Measurements from ENCODE around the gene UROD. TPM values are rescaled to one million over a fixed set of nuclear protein-coding genes. Genes with fewer than 3 reads are reported as not detected.
A peak's percentile ranks its signal among the peaks of the same experiment; 100 is the strongest.
"Not testable (repeated sequence)": the region's sequence is repeated elsewhere in the genome, so short reads cannot be mapped to it uniquely, and the experiment has no call there.

The UROD gene
- total RNA-seq (2014; rRNA removed; shearing (Covaris generic); ENCODE audit: low replicate concordance) = 72.7 and 112 TPM in 2 replicates

DNA sequence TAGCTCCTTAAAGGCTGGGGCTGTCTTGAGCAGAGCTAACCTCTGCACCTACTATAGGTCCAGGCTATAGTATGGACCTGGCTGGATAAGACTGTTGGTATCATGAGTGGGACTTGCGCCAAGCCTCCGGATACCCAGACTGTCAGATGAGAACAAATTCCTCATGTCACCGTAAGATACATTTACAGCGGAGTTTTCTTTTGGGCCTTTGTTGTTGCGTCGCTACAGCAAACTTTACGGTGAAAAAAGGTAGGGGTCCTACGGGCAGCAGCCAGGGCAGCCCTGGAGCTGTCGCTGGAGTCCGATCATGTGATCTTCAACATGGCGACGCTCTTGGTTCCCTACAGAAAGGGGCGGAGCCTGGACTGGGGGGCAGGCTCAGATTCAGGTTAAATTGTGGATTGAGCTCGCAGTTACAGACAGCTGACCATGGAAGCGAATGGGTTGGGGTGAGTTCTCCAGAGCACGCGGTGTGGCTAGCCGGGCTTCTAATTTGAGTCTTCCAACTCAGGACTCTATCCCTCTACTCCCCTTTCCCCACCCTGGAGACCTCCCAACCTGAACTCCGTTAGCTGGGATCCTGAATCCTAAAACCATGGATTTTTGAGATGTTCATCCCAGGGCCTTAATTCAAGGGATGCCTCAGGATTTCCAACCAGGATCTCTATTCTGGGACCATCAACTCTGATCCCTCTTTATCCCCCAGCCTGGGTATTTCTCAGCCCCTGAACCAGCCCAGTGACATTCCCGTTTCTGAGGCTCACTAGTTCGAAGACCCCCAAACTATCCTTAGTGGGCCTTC lies at the start of gene UROD:
UROD (plus strand) TSS at position 418 of the 802 bp plus-strand sequence; CDS start at position 430, 12 bp downstream.
- in situ Hi-C loops (cut with HindIII; ENCODE audit: low pct_unique_long_range_greater_than_20kb, low sequenced_read_pairs) = no loop called here

DNA sequence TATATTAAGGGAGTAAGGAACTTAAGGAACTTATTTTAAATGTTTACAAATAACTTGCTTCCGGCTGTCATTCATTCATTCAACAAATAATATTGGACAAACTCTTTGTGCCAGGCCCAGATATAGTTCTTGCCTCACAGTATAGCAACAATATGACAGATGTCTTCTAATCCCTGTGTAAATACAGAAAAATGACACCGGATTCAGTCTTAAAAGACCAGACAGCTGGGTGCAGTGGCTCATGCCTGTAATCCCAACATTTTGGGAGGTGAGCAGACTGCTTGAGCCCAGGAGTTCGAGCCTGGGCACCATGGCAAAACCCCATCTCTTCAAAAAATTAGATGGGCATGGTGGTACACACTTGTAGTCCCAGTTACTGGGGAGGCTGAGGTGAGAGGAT lies 49.3 kb upstream of the UROD start:
- DNase-seq (ENCODE audit: low read depth) = no peak
- in situ Hi-C loops (cut with HindIII; ENCODE audit: low pct_unique_long_range_greater_than_20kb, low sequenced_read_pairs) = no loop called here

More for the DNA sequence above, at the start of gene UROD:
- DNase-seq (ENCODE audit: low read depth) = peak; percentile 91

DNA sequence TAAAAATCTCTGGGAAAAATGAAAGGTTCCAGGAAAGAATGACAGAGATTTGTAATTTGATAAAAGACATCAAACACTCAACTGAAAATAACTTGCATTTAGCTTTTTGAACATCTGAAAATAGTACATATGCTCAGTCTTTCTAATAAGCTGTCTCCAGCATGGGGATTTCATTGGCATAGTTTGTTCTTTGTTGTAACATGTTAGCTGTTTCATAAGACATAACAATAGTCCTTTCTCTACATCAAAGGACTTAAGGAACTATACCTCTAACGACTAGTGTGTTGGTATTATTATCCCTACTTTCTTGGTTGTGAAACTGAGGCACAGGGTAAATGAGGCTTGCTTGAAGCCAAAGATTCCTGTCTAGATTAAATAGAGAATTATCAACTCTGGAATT lies 47.7 kb upstream of the UROD start:
- DNase-seq (ENCODE audit: low read depth) = no peak
- in situ Hi-C loops (cut with HindIII; ENCODE audit: low pct_unique_long_range_greater_than_20kb, low sequenced_read_pairs) = no loop called here

GRCh38 chr1:44970317-44970716 lies 41.7 kb upstream of the UROD start:
- no peak for DNase-seq (ENCODE audit: low read depth)
- in situ Hi-C loops (cut with HindIII; ENCODE audit: low pct_unique_long_range_greater_than_20kb, low sequenced_read_pairs) = no loop called here

GRCh38 chr1:44973645-44974044 lies 38.4 kb upstream of the UROD start:
- in situ Hi-C loops (cut with HindIII; ENCODE audit: low pct_unique_long_range_greater_than_20kb, low sequenced_read_pairs) = no loop called here
- no peak for DNase-seq (ENCODE audit: low read depth)

DNA sequence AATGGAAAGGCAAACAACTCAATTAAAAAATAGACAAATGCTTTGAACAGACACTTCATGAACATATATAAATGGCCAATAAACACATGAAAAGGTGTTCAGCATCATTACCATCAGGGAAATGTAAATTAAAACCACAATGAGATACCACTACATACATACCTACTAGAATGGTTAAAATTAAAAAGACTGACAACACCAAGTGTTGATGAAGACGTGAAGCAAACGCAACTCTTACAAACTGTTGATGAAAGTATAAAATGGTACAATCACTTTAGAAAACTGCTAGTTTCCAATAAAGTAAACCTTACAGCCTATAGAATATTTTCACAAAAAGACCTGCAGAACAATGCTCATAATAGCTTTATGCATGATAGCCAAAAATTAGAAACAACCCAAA lies 35.8 kb upstream of the UROD start:
- no peak for DNase-seq (ENCODE audit: low read depth)
- in situ Hi-C loops (cut with HindIII; ENCODE audit: low pct_unique_long_range_greater_than_20kb, low sequenced_read_pairs) = no loop called here

GRCh38 chr1:44977372-44977771 lies 34.7 kb upstream of the UROD start:
- DNase-seq (ENCODE audit: low read depth); in situ Hi-C loops (cut with HindIII; ENCODE audit: low pct_unique_long_range_greater_than_20kb, low sequenced_read_pairs): not testable (repeated sequence)

- in situ Hi-C loops (cut with HindIII; ENCODE audit: low pct_unique_long_range_greater_than_20kb, low sequenced_read_pairs) = no loop called here
- DNase-seq (ENCODE audit: low read depth) = no peak
Measured at GRCh38 chr1:44985747-44986359, 26.2 kb upstream of the UROD start.

GRCh38 chr1:44988531-44989156 lies 23.4 kb upstream of the UROD start:
- in situ Hi-C loops (cut with HindIII; ENCODE audit: low pct_unique_long_range_greater_than_20kb, low sequenced_read_pairs) = no loop called here
- DNase-seq (ENCODE audit: low read depth) = no peak

DNA sequence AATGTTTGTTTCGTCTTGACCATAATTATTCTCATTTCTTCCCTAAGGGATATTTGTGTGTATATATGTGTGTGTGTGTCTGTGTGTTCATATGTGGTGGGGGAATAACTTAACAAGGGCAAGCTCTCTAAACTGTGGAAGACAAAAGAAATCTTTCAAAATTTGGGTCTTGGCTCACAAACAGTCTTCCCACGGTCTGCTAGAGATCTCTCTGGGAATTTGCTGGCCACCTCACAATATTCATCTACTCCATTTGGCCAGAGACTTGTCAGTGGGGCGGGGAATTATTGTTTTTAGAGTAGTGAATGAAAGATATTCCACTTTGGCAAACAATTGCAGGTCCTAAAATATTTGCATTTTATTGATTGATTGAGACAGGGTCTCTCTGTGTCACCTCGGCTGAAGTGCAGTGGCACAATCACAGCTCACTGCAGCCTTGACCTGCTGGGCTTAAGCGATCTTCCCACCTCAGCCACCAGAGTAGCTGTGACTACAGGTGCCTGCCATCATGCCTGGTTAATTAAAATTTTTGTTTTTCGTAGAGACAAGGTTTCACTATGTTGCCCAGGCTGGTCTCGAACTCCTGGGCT lies 17.6 kb upstream of the UROD start:
- no peak for DNase-seq (ENCODE audit: low read depth)
- in situ Hi-C loops (cut with HindIII; ENCODE audit: low pct_unique_long_range_greater_than_20kb, low sequenced_read_pairs) = no loop called here

DNA sequence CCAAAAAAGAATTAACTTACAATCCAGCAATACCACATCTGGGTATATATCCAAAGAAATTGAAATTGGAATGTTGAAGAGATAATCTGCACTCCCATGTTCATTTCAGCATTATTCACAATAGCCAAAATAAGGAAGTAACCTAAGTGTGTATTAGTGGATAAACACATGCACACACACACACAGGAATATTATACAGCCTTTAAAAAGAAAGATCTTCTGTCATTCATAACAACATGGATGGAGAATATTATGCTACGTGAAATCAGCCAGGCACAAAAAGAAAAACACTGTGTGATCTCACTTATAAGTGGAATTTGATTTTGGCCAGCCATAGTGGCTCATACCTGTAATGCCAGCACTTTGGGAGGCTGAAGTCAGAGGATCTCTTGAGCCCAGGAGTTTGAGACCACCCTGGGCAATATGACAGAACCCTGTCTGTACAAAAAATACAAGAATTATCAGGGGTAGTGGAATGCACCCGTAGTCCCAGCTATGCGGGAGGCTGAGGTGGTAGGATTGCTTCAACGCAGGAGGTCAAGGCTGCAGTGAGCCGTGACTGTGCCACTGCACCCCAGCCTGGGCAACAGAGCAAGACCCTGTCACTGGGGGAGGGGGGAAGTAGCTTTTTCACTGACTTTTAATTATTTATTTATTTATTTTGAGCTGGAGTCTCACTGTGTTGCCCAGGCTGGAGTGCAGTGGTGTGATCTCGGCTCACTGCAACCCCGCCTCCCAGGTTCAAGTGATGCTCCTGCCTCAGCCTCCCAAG lies 16.4 kb upstream of the UROD start:
- in situ Hi-C loops (cut with HindIII; ENCODE audit: low pct_unique_long_range_greater_than_20kb, low sequenced_read_pairs) = no loop called here
- no peak for DNase-seq (ENCODE audit: low read depth)

- in situ Hi-C loops (cut with HindIII; ENCODE audit: low pct_unique_long_range_greater_than_20kb, low sequenced_read_pairs) = no loop called here
- no peak for DNase-seq (ENCODE audit: low read depth)
Measured at GRCh38 chr1:44999232-44999631, 12.8 kb upstream of the UROD start.

DNA sequence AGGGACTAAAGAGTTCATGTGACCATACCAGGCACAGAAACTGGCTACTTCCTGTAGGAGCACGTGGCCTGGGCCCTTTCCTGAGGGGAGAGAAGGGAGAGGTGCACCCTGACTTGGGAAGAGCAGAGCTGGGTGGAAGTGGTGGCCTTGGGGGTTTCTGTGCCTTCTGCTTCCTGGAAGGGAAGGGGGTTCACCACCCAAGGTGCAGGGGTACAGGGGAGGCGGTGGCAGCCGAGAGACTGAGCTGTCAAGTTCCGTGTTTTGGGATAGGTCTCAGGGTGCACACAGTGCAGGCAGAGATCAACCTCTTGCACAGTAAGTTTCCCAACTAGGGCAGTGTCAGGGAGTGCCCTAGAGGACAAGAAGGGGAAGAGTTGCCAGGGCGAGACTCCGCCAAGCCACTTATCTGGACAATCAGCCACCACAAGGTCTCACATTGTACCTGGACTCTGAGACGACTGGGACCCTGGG lies 11.0 kb upstream of the UROD start:
- DNase-seq (ENCODE audit: low read depth) = no peak
- in situ Hi-C loops (cut with HindIII; ENCODE audit: low pct_unique_long_range_greater_than_20kb, low sequenced_read_pairs) = no loop called here

DNA sequence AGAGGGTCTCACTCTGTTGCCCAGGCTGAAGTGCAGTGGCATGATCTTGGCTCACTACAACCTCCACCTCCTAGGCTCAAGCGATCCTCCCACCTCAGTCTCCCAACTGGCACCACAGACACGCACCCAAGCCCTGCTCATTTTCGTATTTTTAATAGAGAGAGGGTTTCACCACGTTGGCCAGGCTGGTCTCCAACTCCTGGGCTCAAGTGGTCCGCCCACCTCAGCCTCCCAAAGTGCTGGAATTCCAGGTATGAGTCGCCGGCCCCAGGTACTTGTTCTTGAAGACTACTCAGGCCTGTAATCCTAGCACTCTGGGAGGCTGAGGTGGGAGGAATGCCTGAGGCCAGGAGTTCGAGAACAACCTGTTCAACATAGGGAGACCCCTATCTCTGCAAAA lies 10.5 kb upstream of the UROD start:
- in situ Hi-C loops (cut with HindIII; ENCODE audit: low pct_unique_long_range_greater_than_20kb, low sequenced_read_pairs); DNase-seq (ENCODE audit: low read depth): not testable (repeated sequence)

DNA sequence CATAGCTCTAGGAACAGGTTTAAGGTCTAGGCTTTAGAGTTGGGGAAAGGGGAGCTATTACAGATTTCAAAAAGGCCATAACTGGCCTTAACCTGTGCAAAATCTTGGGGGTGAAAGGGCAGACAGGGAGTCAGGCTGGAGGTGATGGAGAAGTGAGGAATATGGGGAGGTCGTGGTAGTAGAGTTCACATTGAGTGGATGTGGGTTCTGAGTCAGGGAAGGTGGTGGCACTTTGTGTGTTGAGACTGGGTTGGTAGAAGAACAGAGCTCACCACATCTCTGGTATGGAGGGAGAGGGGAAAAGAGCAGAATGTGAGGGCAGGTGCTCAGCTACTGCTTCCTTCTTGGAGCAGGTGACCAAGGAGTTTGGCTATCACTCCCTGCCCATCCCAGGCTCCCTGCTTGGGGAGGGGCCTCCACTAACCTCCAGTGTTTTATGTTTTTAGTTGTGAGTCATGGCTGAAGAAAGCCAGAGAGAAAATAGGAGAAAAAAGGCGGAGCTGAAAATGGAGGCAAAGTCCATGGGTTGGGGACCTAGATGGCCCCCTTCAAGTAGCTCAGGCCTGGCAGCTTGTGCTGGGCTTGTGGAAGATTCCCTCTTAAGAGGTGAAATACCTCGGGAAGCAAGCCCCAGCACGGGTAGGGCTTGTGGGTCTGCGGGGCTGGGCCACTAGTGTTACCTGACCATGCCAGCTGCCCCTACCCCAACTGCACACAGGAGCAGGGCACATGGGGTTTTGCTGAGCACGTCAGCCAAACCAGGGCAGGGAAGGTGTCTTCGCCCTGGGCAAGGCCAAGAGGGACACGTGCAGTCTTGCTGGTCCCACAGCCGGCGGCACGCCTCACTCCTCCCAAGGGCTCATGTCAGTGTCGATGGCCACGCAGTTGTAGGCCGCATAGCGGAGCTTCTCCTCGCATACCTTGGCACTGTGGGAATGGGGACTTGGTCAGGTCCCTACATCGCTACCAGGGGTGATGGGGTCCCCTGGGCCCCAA lies 9.1 kb upstream of the UROD start:
- in situ Hi-C loops (cut with HindIII; ENCODE audit: low pct_unique_long_range_greater_than_20kb, low sequenced_read_pairs) = no loop called here
- no peak for DNase-seq (ENCODE audit: low read depth)

DNA sequence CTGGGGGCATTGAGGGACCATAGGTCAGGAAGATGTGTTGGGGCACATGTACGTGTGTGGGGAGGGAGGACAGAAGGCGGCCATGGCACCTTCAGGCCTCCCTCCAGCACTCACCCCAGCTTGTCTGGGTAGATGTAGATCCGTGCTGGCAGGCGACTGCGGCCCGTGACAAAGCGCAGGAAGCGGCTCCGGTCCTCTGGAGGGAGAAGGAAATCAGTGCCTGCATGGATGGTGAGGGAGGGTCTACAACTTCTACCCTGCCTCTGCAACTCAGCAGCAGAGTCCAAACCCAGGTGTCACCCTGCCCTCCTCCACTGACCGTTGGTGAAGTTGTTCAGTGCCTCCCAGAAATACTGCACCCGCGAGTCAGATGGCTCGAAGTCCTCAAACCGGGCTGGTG lies 8.3 kb upstream of the UROD start:
- in situ Hi-C loops (cut with HindIII; ENCODE audit: low pct_unique_long_range_greater_than_20kb, low sequenced_read_pairs) = no loop called here
- no peak for DNase-seq (ENCODE audit: low read depth)

- DNase-seq (ENCODE audit: low read depth) = no peak
- in situ Hi-C loops (cut with HindIII; ENCODE audit: low pct_unique_long_range_greater_than_20kb, low sequenced_read_pairs) = no loop called here
Measured at GRCh38 chr1:45004281-45004920, 7.7 kb upstream of the UROD start.
